WTC11 (cell line): ENCODE data around the gene TNK1.

Source experiments
- CTCF ChIP-seq: fragments of 200-600 bp; IDR thresholded peaks from 2 replicates; pipeline ENCODE4 v1.8.0; 2022; ENCODE audit warnings: antibody characterized with exemption
- NFATC4 ChIP-seq: fragments of 250-450 bp; sonication (Bioruptor Pico); IDR thresholded peaks from 2 replicates; pipeline ENCODE4 v1.9.0; 2021; ENCODE audit warnings: mild to moderate bottlenecking
- ZNF121 ChIP-seq: sonication (generic); formaldehyde crosslinking; IDR thresholded peaks from 2 replicates; pipeline ENCODE4 v1.8.0; 2023; ENCODE audit warnings: missing genetic modification reagents

- TF ChIP-seq ZNF121 (CRISPR knock-in tag), result no peak
- no peak for TF ChIP-seq CTCF
- no peak for TF ChIP-seq NFATC4 (CRISPR knock-in tag)
These were observed at the start of gene TNK1 for GRCh38 chr17:7380855-7381683.
